NB4 (cell line): ENCODE data around the gene MLANA.

Experiments
- DNase-seq: peaks from one replicate; pipeline ENCODE4 v3.0.0; 2010; ENCODE audit warnings: low read depth
- H3K4me3 ChIP-seq: one replicate; pipeline ENCODE4 v1.5.1; 2011; ENCODE audit warnings: mild to moderate bottlenecking, low read depth, low read length, moderate library complexity
- MYC ChIP-seq: IDR thresholded peaks from 2 replicates; pipeline ENCODE4 v1.6.1; 2011; ENCODE audit warnings: low read depth, low read length
- POLR2A ChIP-seq: IDR thresholded peaks from 2 replicates; pipeline ENCODE4 v1.6.1; 2011; ENCODE audit warnings: mild to moderate bottlenecking; ENCODE audit not compliant: insufficient read length; ENCODE audit errors: extremely low read depth
- TF ChIP-seq, protein P1 (sequence below): IDR thresholded peaks from 2 replicates; pipeline ENCODE4 v1.6.1; 2011; ENCODE audit warnings: low read depth, low read length
- TF ChIP-seq, protein P2 (sequence below): IDR thresholded peaks from one replicate; pipeline ENCODE4 v1.5.1; 2012; ENCODE audit warnings: low read depth, low read length

The MLANA gene

GRCh38 chr9:5941214-5941613, 50.5 kb downstream of the MLANA start:
- no peak overlapping the region for H3K4me3 ChIP-seq
- no peak for DNase-seq
- no peak for TF ChIP-seq POLR2A
- TF ChIP-seq, protein P1, sequence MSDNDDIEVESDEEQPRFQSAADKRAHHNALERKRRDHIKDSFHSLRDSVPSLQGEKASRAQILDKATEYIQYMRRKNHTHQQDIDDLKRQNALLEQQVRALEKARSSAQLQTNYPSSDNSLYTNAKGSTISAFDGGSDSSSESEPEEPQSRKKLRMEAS: no peak
- TF ChIP-seq, protein P2, sequence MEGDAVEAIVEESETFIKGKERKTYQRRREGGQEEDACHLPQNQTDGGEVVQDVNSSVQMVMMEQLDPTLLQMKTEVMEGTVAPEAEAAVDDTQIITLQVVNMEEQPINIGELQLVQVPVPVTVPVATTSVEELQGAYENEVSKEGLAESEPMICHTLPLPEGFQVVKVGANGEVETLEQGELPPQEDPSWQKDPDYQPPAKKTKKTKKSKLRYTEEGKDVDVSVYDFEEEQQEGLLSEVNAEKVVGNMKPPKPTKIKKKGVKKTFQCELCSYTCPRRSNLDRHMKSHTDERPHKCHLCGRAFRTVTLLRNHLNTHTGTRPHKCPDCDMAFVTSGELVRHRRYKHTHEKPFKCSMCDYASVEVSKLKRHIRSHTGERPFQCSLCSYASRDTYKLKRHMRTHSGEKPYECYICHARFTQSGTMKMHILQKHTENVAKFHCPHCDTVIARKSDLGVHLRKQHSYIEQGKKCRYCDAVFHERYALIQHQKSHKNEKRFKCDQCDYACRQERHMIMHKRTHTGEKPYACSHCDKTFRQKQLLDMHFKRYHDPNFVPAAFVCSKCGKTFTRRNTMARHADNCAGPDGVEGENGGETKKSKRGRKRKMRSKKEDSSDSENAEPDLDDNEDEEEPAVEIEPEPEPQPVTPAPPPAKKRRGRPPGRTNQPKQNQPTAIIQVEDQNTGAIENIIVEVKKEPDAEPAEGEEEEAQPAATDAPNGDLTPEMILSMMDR: no peak
- no peak for TF ChIP-seq MYC

DNA sequence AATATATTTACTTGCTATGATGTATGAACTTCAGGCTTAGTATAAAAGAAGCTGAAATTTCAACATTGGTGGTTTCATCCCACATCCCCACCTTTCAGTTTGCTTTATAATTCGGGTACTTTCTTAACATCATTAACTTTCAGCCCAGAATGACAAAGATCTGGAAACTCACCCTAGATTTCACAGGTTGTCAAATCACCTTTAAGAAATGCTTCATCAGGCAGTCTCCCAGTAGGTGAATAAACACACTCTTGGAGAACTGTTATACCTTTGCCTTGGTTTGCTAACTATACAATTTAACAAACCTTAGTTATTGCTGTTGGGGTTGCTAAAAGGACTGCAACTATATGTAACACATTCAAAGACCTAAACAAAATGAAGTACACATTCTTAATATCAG, 54.4 kb downstream of the MLANA start:
- no peak overlapping the region for H3K4me3 ChIP-seq
- TF ChIP-seq, protein P1: no peak
- TF ChIP-seq MYC: no peak
- TF ChIP-seq, protein P2: no peak
- no peak for TF ChIP-seq POLR2A
- no peak for DNase-seq

DNA sequence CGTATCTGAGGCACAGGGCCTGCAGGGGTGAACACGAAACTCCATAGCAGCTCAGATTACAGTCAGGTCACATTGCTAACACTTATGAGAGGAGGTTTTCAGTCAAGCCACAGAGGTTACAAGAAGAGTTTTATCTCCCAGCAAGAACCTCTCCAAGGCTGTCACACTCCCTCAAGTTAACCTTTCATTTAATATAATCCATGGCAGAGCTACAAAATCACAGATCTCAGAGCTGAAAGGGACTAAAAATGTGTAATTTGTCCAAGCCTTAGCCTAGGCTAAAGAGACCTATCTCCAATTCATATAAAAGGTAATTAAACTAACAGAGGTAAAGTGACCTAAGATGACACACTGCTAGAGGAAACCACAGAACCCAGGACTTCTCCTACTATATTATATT, 57.2 kb downstream of the MLANA start:
- H3K4me3 ChIP-seq: no peak overlapping the region
- DNase-seq: no peak
- no peak for TF ChIP-seq MYC
- TF ChIP-seq POLR2A: no peak
- TF ChIP-seq, protein P2: no peak
- TF ChIP-seq, protein P1: no peak

- DNase-seq: peak; percentile 74
- no peak overlapping the region for H3K4me3 ChIP-seq
- TF ChIP-seq MYC (no peak), POLR2A (no peak)
- TF ChIP-seq, protein P2: no peak
- TF ChIP-seq, protein P1: no peak
Measured at GRCh38 chr9:5949103-5949699, 58.5 kb downstream of the MLANA start.

DNA sequence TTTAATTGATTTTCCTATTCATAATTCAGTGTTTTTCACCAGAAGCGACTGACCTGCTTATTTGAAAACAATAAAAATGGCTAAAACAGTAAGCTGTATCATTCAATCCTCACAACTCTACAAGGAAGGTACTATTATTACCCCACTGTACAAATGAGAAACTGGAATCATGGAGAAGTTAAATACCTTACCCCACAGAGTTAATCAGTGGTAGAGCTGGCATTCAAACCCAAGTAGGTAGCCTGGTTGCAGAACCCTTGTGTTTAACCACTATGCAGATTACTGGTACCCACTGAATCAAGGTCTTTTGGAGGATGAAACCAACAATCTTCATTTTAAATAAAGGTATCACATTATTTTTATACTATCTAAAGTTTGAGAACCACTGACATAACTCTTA, 59.6 kb downstream of the MLANA start:
- no peak for DNase-seq
- TF ChIP-seq, protein P1: no peak
- TF ChIP-seq POLR2A (no peak), MYC (no peak)
- TF ChIP-seq, protein P2: no peak

More for the DNA sequence above, 59.6 kb downstream of the MLANA start:
- H3K4me3 ChIP-seq: no peak overlapping the region
